HCT116 (cell line): ENCODE data around the gene SIL1. TPM values are rescaled to one million over a fixed set of nuclear protein-coding genes. Genes with fewer than 3 reads are reported as not detected.

Experiments
- ATAC-seq: fragments of 200-7000 bp; cut with Tn5 transposase; 2 replicates; pipeline ENCODE4 v1.9.1; 2020; ENCODE audit warnings: mild to moderate bottlenecking, moderate library complexity
- BruUV-seq: library from RNA; stranded (reverse); fragments of 400-500 nt; replicated peaks from 2 replicates; lab custom pipeline; 2021; lab: Mats Ljungman, UMichigan
- CTCF ChIA-PET: fragments of 300-600 bp; sonication (Branson Sonifier 250); formaldehyde crosslinking; loops from one replicate; lab custom pipeline; 2021; ENCODE audit warnings: antibody characterized with exemption; lab: Charles Lee
- POLR2A ChIA-PET: fragments of 300-600, 350-600 bp; sonication (Branson Sonifier 250); formaldehyde crosslinking; loops from one replicate; lab custom pipeline; 2021; ENCODE audit warnings: antibody characterized with exemption; lab: Charles Lee
- RAD21 ChIA-PET, 2 experiments: fragments of 300-600 bp; sonication (Branson Sonifier 250); formaldehyde crosslinking; loops; one replicate each; lab custom pipeline; 2023; ENCODE audit warnings: low total read pairs in 2 of 2; ENCODE audit not compliant: uncharacterized antibody in 2 of 2, unreplicated experiment in 2 of 2, low non-redundant PET in 1 of 2; lab: Charles Lee
- DNase-seq: peaks from one replicate; pipeline ENCODE4 v3.0.0-alpha.2; 2010; ENCODE audit warnings: low read depth, low spot score
- H2AFZ ChIP-seq: fragments of 200-600 bp; shearing (Covaris generic), sonication (generic); 2 replicates; pipeline ENCODE4 v1.6.1; 2017; ENCODE audit warnings: low read depth, mixed run types, mixed read lengths, antibody characterized with exemption, low read length; ENCODE audit not compliant: poor library complexity, severe bottlenecking
- H3K27ac ChIP-seq: 2 replicates; pipeline ENCODE4 v1.5.1; 2012; ENCODE audit warnings: low read depth, low read length
- H3K27me3 ChIP-seq: fragments of 200-600 bp; sonication (generic); 2 replicates; pipeline ENCODE4 v1.6.1; 2016; ENCODE audit warnings: mixed run types, low read length, mixed read lengths; ENCODE audit not compliant: insufficient read depth
- H3K36me3 ChIP-seq, 2 experiments: fragments of 200-500 bp in 1 of 2; fragments of 200-600 bp in 1 of 2; sonication (Bioruptor generic) in 1 of 2; sonication (generic) in 1 of 2; 2 replicates each; pipeline versions ENCODE4 v1.5.1 to v1.6.1; 2014 to 2016; ENCODE audit warnings: low read length in 2 of 2, inconsistent platforms in 1 of 2, mixed read lengths in 1 of 2, mixed run types in 1 of 2; ENCODE audit not compliant: insufficient read depth in 2 of 2, control insufficient read depth in 1 of 2
- H3K4me1 ChIP-seq, 2 experiments: fragments of 200-600 bp in 1 of 2; sonication (generic) in 1 of 2; 2 replicates each; pipeline versions ENCODE4 v1.5.1 to v1.6.1; 2012 to 2017; ENCODE audit warnings: low read length in 2 of 2, inconsistent platforms in 1 of 2, mild to moderate bottlenecking in 1 of 2, mixed read lengths in 1 of 2, mixed run types in 1 of 2, moderate library complexity in 1 of 2; ENCODE audit not compliant: insufficient read depth in 2 of 2, control insufficient read depth in 1 of 2
- H3K4me2 ChIP-seq: fragments of 200-600 bp; sonication (generic); 2 replicates; pipeline ENCODE4 v1.6.1; 2017; ENCODE audit warnings: mixed run types, low read length, mixed read lengths
- H3K4me3 ChIP-seq, 2 experiments: fragments of 200-600 bp in 1 of 2; sonication (generic) in 1 of 2; replicated peaks in 1 of 2; 2 replicates each; pipeline ENCODE4 v1.5.1; 2011 to 2016; ENCODE audit warnings: low read length in 2 of 2, control low read depth in 1 of 2, low read depth in 1 of 2, mild to moderate bottlenecking in 1 of 2, mixed read lengths in 1 of 2, mixed run types in 1 of 2
- H3K79me2 ChIP-seq: fragments of 200-600 bp; sonication (generic); 2 replicates; pipeline ENCODE4 v1.6.1; 2017; ENCODE audit warnings: mild to moderate bottlenecking, mixed run types, low read length, moderate library complexity, mixed read lengths; ENCODE audit not compliant: insufficient read depth
- H3K9ac ChIP-seq: fragments of 200-600 bp; sonication (generic); 2 replicates; pipeline ENCODE4 v1.6.1; 2016; ENCODE audit warnings: low read length, mixed read lengths
- H3K9me2 ChIP-seq: fragments of 200-600 bp; sonication (generic), shearing (Covaris generic); 2 replicates; pipeline ENCODE4 v1.6.1; 2017; ENCODE audit warnings: mixed run types, mild to moderate bottlenecking, moderate library complexity; ENCODE audit not compliant: insufficient read depth
- H3K9me3 ChIP-seq, 2 experiments: fragments of 200-500 bp in 1 of 2; fragments of 200-600 bp in 1 of 2; sonication (Bioruptor generic) in 1 of 2; sonication (generic) in 1 of 2; 2 replicates each; pipeline ENCODE4 v1.6.1; 2014 to 2017; ENCODE audit warnings: low read length in 2 of 2, mixed read lengths in 2 of 2, inconsistent platforms in 1 of 2, low read depth in 1 of 2, mild to moderate bottlenecking in 1 of 2, mixed run types in 1 of 2, moderate library complexity in 1 of 2; ENCODE audit not compliant: control insufficient read depth in 1 of 2, insufficient read depth in 1 of 2
- H4K20me1 ChIP-seq: fragments of 200-600 bp; sonication (generic), shearing (Covaris generic); 2 replicates; pipeline ENCODE4 v1.6.1; 2017; ENCODE audit warnings: mixed run types, mild to moderate bottlenecking, moderate library complexity; ENCODE audit not compliant: insufficient read depth
- FOSL1 ChIP-seq: IDR thresholded peaks from 2 replicates; pipeline ENCODE4 v1.6.1; 2012; ENCODE audit warnings: low read depth
- POLR2A ChIP-seq: IDR thresholded peaks from 2 replicates; pipeline ENCODE4 v1.7.0; 2011; ENCODE audit warnings: borderline replicate concordance; ENCODE audit not compliant: insufficient read depth, insufficient read length; ENCODE audit errors: extremely low read depth
- POLR2AphosphoS5 ChIP-seq: IDR thresholded peaks from 2 replicates; pipeline ENCODE4 v1.6.1; 2011; ENCODE audit warnings: mild to moderate bottlenecking, low read depth, low read length, moderate library complexity
- TCF7L2 ChIP-seq: IDR thresholded peaks from 2 replicates; pipeline ENCODE4 v1.7.0; 2011; ENCODE audit warnings: borderline replicate concordance, inconsistent platforms; ENCODE audit not compliant: insufficient read depth, insufficient read length; ENCODE audit errors: extremely low read depth
- YY1 ChIP-seq: IDR thresholded peaks from 2 replicates; pipeline ENCODE4 v1.6.1; 2011; ENCODE audit warnings: low read length, low read depth, moderate library complexity, mild to moderate bottlenecking; ENCODE audit not compliant: insufficient replicate concordance; ENCODE audit errors: extremely low read depth
- ZFX ChIP-seq: fragments of 450-650 bp; IDR thresholded peaks from 2 replicates; pipeline ENCODE4 v1.6.1; 2017
- intact Hi-C: fragments of 100-400 bp; cut with micrococcal nuclease; formaldehyde crosslinking; loops from 2 replicates; pipeline ENCODE4 v1.10.0; 2022
- total RNA-seq: library from RNA; stranded (reverse); gene quantifications from one replicate; pipeline ENCODE4 v1.2.1, GENCODE V29; 2021; ENCODE audit not compliant: unreplicated experiment
- TF ChIP-seq, protein P1 (sequence below): IDR thresholded peaks from 2 replicates; pipeline ENCODE4 v1.6.1; 2011; ENCODE audit warnings: mild to moderate bottlenecking, low read length, moderate library complexity; ENCODE audit not compliant: insufficient replicate concordance; ENCODE audit errors: extremely low read depth
- TF ChIP-seq, protein P2 (sequence below): IDR thresholded peaks from 2 replicates; pipeline ENCODE4 v1.6.1; 2012
- TF ChIP-seq, protein P3 (sequence below): IDR thresholded peaks from 2 replicates; pipeline ENCODE4 v1.6.1; 2012

SIL1 gene
- total RNA-seq, 1 experiment from 2014 or later: 34.0 TPM

DNA sequence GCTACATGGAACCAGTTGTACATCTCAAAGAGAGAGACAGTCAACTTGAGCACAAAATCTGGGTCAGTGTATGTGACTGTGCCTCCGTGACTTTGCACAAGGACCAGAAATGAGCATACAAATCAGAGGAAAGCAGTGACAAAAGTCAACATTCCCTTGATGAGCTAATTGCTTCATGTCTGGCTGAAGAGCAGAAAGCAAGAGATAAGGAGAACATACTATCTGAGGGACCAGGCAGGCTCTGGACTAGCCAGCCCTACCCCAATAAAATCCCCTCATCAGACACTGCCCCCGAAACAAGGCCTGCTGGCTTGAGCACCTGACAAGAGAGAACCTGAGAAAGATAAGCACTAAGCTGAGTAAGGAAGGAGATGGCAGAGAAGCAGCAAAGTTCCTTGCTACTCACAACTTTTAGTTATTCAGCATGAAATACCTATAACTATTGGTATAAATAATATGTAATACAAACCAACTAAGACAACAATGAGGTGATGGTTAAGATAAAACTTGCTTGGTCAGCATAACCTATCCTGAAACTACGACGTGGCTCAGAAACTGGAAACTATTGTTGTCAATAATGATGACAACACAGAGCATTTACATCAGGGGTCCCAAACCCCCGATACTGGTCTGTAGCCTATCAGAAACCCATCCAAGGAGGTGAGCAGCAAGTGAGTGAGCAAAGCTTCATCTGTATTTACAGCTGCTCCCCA lies 9.5 kb downstream of the SIL1 start:
- intact Hi-C loops: no loop called here
- H3K9me2 ChIP-seq: no peaks in the 10 kb centered on the region
- no TSS peak for BruUV-seq
- ChIA-PET RAD21 (no interaction called here), POLR2A (interaction anchor here (0.8 kb wide), 1 partner anchor 10 kb away, joined by 3 read pairs; the partner anchor contains the start of gene SIL1), CTCF (no interaction called here)
- H3K27ac ChIP-seq: no peak overlapping the region
- no peaks in the 10 kb centered on the region for H3K36me3 ChIP-seq
- 0 out of 2 replicates have a peak, but pooled peaks cover 9% of the 10 kb centered on the region for H3K79me2 ChIP-seq
- no peak overlapping the region for H3K9ac ChIP-seq
- no peak overlapping the region for H2AFZ ChIP-seq
- TF ChIP-seq FOSL1 (no peak), POLR2A (no peak), ZFX (no peak), TCF7L2 (no peak), YY1 (no peak), POLR2AphosphoS5 (no peak)
- TF ChIP-seq, protein P1, sequence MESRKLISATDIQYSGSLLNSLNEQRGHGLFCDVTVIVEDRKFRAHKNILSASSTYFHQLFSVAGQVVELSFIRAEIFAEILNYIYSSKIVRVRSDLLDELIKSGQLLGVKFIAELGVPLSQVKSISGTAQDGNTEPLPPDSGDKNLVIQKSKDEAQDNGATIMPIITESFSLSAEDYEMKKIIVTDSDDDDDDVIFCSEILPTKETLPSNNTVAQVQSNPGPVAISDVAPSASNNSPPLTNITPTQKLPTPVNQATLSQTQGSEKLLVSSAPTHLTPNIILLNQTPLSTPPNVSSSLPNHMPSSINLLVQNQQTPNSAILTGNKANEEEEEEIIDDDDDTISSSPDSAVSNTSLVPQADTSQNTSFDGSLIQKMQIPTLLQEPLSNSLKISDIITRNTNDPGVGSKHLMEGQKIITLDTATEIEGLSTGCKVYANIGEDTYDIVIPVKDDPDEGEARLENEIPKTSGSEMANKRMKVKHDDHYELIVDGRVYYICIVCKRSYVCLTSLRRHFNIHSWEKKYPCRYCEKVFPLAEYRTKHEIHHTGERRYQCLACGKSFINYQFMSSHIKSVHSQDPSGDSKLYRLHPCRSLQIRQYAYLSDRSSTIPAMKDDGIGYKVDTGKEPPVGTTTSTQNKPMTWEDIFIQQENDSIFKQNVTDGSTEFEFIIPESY: no peak
- TF ChIP-seq, protein P2, sequence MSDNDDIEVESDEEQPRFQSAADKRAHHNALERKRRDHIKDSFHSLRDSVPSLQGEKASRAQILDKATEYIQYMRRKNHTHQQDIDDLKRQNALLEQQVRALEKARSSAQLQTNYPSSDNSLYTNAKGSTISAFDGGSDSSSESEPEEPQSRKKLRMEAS: no peak
- TF ChIP-seq, protein P3, sequence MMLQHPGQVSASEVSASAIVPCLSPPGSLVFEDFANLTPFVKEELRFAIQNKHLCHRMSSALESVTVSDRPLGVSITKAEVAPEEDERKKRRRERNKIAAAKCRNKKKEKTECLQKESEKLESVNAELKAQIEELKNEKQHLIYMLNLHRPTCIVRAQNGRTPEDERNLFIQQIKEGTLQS: no peak
- ATAC-seq (no peak), DNase-seq (no peak)
- no peaks in the 10 kb centered on the region for H3K27me3 ChIP-seq
- H3K4me3 ChIP-seq: no peak overlapping the region
- H3K9me3 ChIP-seq: no peaks in the 10 kb centered on the region
- no peak overlapping the region for H3K4me2 ChIP-seq
- no peaks in the 10 kb centered on the region for H3K4me1 ChIP-seq
- no peaks in the 10 kb centered on the region for H4K20me1 ChIP-seq
